Naive thymus-derived CD8-positive, alpha-beta T cell (primary cell): ENCODE data around the gene RNFT2. TPM values are rescaled to one million over a fixed set of nuclear protein-coding genes. Genes with fewer than 3 reads are reported as not detected.
A peak's percentile ranks its signal among the peaks of the same experiment; 100 is the strongest.

Source experiments
- ATAC-seq, 2 donors: fragments of 150-1000 bp; cut with Tn5 transposase in 1 of 2; sonication (Bioruptor Pico), chemical (Tn5 transposase) in 1 of 2; 1 replicate in 1 of 2; 2 replicates in 1 of 2; pipeline ENCODE4 v1.10.0; 2021; ENCODE audit warnings: mild to moderate bottlenecking in 2 of 2, moderate library complexity in 2 of 2
- POLR2A ChIA-PET: fragments of 350-600 bp; sonication (Branson Sonifier 250); formaldehyde crosslinking; loops from one replicate; lab custom pipeline; 2021; ENCODE audit warnings: antibody characterized with exemption; lab: Charles Lee
- DNase-seq, 10 donors: peaks; one replicate each; pipeline versions ENCODE4 v3.0.0 to v3.0.0-alpha.2; 2020 to 2022
- H3K27ac Mint-ChIP-seq, 10 donors: one replicate each; pipeline ENCODE4 v1.8.0; 2020 to 2022; ENCODE audit warnings: mild to moderate bottlenecking in 10 of 10, mixed read lengths in 10 of 10, moderate library complexity in 4 of 10, inconsistent platforms in 1 of 10
- H3K27me3 Mint-ChIP-seq, 5 donors: one replicate each; pipeline ENCODE4 v1.8.0; 2021 to 2022; ENCODE audit warnings: mixed read lengths in 5 of 5
- H3K36me3 Mint-ChIP-seq, 3 donors: one replicate each; pipeline ENCODE4 v1.8.0; 2020 to 2022; ENCODE audit warnings: mixed read lengths in 3 of 3, mild to moderate bottlenecking in 2 of 3, inconsistent platforms in 1 of 3
- H3K4me1 Mint-ChIP-seq, 4 donors: one replicate each; pipeline ENCODE4 v1.8.0; 2021 to 2022; ENCODE audit warnings: mixed read lengths in 4 of 4
- H3K4me3 Mint-ChIP-seq, 10 donors: one replicate each; pipeline ENCODE4 v1.8.0; 2020 to 2022; ENCODE audit warnings: mild to moderate bottlenecking in 10 of 10, mixed read lengths in 10 of 10, moderate library complexity in 6 of 10, inconsistent platforms in 1 of 10
- H3K9me3 Mint-ChIP-seq, 9 donors: one replicate each; pipeline ENCODE4 v1.8.0; 2020 to 2022; ENCODE audit warnings: mixed read lengths in 9 of 9, mild to moderate bottlenecking in 3 of 9, inconsistent platforms in 1 of 9, moderate library complexity in 1 of 9
- polyA plus RNA-seq, 3 donors: library from polyadenylated mRNA; unstranded; fragments of 300-500 nt; fragmentation: Illumina TruSeq; gene quantifications; one replicate each; pipeline ENCODE4 v1.2.3, GENCODE V29; 2021
- total RNA-seq, 8 experiments: library from RNA in 2 of 8; stranded (reverse) in 2 of 8; gene quantifications; one replicate each; pipeline ENCODE4 v1.2.3 and lab custom pipeline; 2021 to 2026

RNFT2 gene
- total and polyA plus RNA-seq, 5 experiments from 2014 or later = 1.9 to 7.2 (median 2.4) TPM

DNA sequence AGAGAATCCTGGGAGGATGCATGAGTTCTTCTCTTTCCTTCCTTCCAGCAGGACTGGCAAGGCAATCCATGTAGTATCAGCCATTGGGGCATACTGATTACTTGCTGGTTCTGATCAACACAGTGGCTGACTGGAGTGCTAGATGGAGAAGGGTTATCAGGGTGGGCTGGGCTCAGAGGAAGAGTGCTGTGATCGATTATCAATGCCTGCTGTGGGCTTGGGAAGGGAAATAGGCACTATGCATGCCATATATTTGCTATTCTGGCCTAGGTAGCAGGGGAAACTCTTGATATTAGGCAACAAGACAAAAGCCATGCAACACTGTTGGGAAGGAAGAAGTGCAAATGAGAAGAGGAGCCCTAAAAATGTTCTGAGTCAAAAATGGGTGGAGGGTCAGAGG lies 97.4 kb downstream of the RNFT2 start:
- Mint-ChIP-seq H3K4me1 (peaks cover 0 to 4% (median 0%) of the 10 kb centered on the region in 4 donors), H3K27ac (no peak overlapping the region), H3K27me3 (no peaks in the 10 kb centered on the region), H3K4me3 (no peak overlapping the region), H3K9me3 (peaks cover 0 to 6% (median 0%) of the 10 kb centered on the region in 9 donors), H3K36me3 (peaks cover 11 to 22% (median 16%) of the 10 kb centered on the region in 3 donors)
- POLR2A ChIA-PET = no interaction called here
- DNase-seq (no peak), ATAC-seq (no peak)

DNA sequence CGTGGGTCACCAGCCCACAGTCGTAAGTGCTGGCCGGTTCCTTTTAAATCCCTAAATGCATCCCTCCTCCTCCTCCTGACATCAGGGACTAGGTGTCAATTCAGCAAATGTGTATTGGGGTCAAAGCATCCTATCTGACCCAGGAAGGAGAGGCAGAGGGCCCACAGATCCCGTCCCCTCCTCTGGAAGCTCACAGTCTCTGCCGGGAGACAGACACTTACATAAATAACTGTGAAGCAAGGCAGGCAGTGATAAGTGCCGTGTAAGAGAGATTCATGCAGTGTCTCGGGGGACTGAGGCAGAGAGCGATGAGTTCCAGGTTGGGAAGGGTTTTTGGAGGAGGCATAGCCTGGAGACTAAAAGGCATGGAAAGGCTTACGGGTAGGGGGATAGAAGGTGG lies 99.0 kb downstream of the RNFT2 start:
- ATAC-seq = no peak
- Mint-ChIP-seq H3K4me1 (peaks cover 0 to 4% (median 0%) of the 10 kb centered on the region in 4 donors), H3K4me3 (no peak overlapping the region), H3K9me3 (peaks cover 0 to 6% (median 0%) of the 10 kb centered on the region in 9 donors), H3K27ac (no peak overlapping the region), H3K27me3 (no peaks in the 10 kb centered on the region), H3K36me3 (peaks cover 11 to 22% (median 20%) of the 10 kb centered on the region in 3 donors)
- no peak for DNase-seq
- POLR2A ChIA-PET = no interaction called here

DNA sequence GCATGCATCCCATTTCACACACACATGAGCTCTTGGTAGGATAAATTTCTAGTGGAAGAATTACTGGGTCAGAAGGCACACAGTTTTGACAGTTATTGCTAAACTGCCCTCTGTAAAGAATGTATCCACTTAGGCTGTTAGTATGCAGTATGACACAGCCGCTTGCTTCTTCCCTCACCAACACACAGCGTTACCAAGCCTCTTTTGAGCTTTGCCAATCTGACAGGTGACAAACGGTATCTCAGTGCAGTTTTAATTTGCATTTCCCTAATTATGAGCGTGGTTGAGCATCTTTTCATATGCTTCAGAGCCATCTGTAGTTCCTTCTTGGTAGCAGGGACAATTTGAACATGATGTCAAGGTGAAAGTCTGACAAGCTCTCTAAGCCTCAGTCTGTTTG lies 100.2 kb downstream of the RNFT2 start:
- Mint-ChIP-seq H3K27me3 (no peaks in the 10 kb centered on the region), H3K27ac (no peak overlapping the region), H3K9me3 (peaks cover 0 to 6% (median 0%) of the 10 kb centered on the region in 9 donors), H3K4me1 (peaks cover 0 to 4% (median 0%) of the 10 kb centered on the region in 4 donors), H3K36me3 (peaks cover 11 to 22% (median 20%) of the 10 kb centered on the region in 3 donors), H3K4me3 (no peak overlapping the region)
- no peak for ATAC-seq
- DNase-seq = no peak
- POLR2A ChIA-PET = no interaction called here

DNA sequence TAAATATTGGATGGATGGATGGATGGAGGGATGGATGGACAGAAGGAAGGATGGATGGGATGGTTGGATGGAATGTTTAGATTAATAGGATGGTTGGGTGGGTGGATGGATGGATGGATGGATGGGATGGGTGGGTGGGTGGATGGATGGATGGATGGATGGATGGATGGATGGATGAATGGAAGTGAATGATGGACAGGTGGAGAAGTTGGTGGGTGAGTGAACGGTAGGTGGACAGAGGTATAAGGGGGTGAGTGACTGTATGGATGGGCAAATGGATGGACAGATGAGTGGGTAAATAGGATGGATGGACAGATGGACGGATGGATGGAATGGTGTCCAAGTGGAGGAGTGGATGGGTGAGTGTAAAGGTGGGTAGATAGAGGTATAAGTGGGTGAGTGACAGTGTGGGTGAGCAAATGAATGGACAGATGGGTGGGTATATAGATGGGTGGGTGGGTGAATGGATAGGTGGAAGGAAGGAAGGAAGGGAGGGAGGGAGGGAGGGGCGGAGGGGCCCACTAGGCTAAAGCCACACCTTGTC lies 101.2 kb downstream of the RNFT2 start:
- Mint-ChIP-seq H3K9me3 (peaks cover 0 to 6% (median 0%) of the 10 kb centered on the region in 9 donors), H3K27ac (peak overlapping the region in 1 of 10 donors; percentile 57), H3K27me3 (no peaks in the 10 kb centered on the region), H3K4me1 (peaks cover 0 to 4% (median 0%) of the 10 kb centered on the region in 4 donors), H3K36me3 (peaks cover 9 to 18% (median 17%) of the 10 kb centered on the region in 3 donors), H3K4me3 (no peak overlapping the region)
- POLR2A ChIA-PET = interaction anchor here (1.0 kb wide), 1 partner anchor 14 kb away, joined by 4 read pairs; no protein-coding TSS in a partner anchor
- DNase-seq = no peak
- no peak for ATAC-seq

DNA sequence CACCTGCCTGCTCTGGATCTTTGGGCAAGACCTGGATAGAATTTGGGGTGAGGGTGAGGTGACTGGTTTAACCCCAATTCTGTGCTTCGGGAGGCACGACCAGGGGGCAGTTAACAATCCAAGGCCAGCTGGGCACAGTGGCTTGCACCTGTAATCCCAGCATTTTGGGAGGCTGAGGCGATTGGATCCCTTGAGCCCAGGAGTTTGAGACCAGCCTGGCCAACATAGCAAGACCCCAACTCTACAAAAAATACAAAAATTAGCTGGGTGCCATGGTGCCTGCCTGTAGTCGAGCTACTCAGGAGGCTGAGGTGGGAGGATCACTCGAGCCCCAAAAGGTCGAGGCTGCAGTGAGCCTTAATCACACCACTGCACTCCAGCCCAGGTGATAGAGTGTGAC lies 105.0 kb downstream of the RNFT2 start:
- ATAC-seq (no peak), DNase-seq (peak in 1 of 10 donors; percentile 15)
- peaks cover 0 to 7% (median 0%) of the 10 kb centered on the region in 3 donors for H3K36me3 Mint-ChIP-seq
- POLR2A ChIA-PET = no interaction called here
- no peak overlapping the region for H3K27ac Mint-ChIP-seq
- no peaks in the 10 kb centered on the region for H3K27me3 Mint-ChIP-seq
- H3K9me3 Mint-ChIP-seq = no peaks in the 10 kb centered on the region
- no peak overlapping the region for H3K4me3 Mint-ChIP-seq
- peaks cover 0 to 4% (median 0%) of the 10 kb centered on the region in 4 donors for H3K4me1 Mint-ChIP-seq

DNA sequence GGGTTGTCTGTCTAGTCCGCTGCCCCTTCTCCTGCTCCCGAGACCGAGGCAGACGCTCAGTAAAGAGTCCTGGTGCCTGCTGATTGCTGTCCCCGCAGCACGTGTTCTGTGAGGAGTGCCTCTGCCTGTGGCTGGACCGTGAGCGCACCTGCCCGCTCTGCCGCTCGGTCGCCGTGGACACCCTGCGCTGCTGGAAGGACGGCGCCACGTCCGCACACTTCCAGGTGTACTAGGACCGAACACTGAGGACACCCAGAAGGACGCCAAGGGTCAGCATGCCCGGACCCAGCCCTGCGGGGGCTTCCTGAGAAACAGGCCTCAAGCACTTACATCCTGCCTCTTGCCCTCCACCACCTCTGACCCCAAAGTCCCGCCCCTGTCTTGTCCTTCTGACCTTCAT lies 111.1 kb downstream of the RNFT2 start:
- peaks cover 0 to 10% (median 2%) of the 10 kb centered on the region in 5 donors for H3K27me3 Mint-ChIP-seq
- H3K4me1 Mint-ChIP-seq = no peaks in the 10 kb centered on the region
- no peak for DNase-seq
- no peaks in the 10 kb centered on the region for H3K9me3 Mint-ChIP-seq
- POLR2A ChIA-PET = no interaction called here
- ATAC-seq = no peak
- H3K27ac Mint-ChIP-seq = no peak overlapping the region
- peaks cover 5 to 26% (median 7%) of the 10 kb centered on the region in 3 donors for H3K36me3 Mint-ChIP-seq
- H3K4me3 Mint-ChIP-seq = no peak overlapping the region

DNA sequence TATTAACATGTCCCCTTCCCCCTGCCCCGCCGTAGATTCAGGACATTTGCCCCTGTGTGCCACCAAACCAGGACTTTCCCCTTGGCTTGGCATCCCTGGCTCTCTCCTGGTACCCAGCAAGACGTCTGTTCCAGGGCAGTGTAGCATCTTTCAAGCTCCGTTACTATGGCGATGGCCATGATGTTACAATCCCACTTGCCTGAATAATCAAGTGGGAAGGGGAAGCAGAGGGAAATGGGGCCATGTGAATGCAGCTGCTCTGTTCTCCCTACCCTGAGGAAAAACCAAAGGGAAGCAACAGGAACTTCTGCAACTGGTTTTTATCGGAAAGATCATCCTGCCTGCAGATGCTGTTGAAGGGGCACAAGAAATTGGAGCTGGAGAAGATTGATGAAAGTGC lies 114.2 kb downstream of the RNFT2 start:
- DNase-seq (peak in 1 of 10 donors; percentile 9), ATAC-seq (no peak)
- POLR2A ChIA-PET = no interaction called here
- peaks cover 10 to 28% (median 17%) of the 10 kb centered on the region in 5 donors for H3K27me3 Mint-ChIP-seq
- H3K27ac Mint-ChIP-seq = no peak overlapping the region
- peaks cover 0 to 2% (median 0%) of the 10 kb centered on the region in 4 donors for H3K4me1 Mint-ChIP-seq
- H3K4me3 Mint-ChIP-seq = no peak overlapping the region
- H3K9me3 Mint-ChIP-seq = peaks cover 0 to 3% (median 0%) of the 10 kb centered on the region in 9 donors
- H3K36me3 Mint-ChIP-seq = peaks cover 5 to 25% (median 7%) of the 10 kb centered on the region in 3 donors

DNA sequence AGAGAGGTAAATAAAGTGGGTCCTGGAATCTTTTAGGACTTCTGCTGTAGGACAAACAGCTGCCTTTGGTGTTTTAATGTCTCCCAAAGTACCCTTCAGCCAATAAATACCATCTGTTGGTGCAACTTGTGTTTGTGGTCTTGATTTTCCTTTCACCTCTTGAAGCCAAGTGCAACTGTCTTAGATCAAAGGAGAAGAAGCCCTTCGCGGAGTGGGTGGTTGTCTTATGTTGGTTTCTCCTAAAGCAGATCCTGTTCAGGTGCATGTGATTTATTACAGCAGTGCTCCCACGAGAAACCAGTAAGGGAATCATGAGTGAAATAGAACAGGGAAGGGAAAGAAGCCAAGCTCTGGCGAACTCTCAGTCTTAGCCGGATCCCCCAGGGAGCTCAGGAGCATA lies 115.4 kb downstream of the RNFT2 start:
- no peak for ATAC-seq
- Mint-ChIP-seq H3K36me3 (peaks cover 5 to 19% (median 7%) of the 10 kb centered on the region in 3 donors), H3K27me3 (peaks cover 13 to 34% (median 25%) of the 10 kb centered on the region in 5 donors), H3K27ac (no peak overlapping the region), H3K4me1 (peaks cover 0 to 12% (median 2%) of the 10 kb centered on the region in 4 donors), H3K4me3 (no peak overlapping the region), H3K9me3 (peaks cover 0 to 3% (median 0%) of the 10 kb centered on the region in 9 donors)
- POLR2A ChIA-PET = no interaction called here
- no peak for DNase-seq

DNA sequence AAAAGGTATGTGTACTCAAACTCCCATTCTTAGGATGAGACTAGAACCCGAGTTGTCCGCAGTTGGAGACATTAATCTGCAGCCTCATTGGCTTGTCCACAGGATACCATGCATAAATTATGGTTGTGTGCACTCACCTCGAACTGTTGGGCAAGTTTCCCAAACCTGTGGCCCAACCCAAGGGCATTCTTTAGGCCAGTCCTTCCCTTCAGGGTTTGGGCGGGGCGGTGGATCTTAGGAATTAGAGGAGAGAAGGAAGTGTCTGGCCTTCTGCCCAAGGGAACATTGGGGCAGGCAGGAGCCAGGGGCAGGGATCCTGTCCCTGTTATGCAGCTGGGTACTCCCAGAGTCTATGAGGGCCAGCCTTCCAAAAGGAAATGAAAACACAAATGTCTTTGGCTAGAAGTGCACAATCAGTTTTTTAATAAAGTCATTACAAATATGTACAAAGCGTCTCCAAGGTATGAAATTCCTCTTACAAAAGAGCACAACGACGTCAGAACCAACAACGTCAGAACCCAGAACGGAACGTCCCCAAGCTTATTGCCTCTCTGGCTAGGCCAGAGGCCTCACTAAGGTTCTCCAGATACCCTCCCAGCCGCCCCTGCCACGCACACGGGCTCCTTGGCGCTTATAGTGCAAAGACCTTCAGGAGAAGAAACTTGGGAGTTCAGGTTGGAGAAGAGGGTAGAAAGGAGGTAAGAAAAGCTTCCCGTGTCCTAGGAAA lies 117.8 kb downstream of the RNFT2 start:
- Mint-ChIP-seq H3K9me3 (peaks cover 0 to 3% (median 0%) of the 10 kb centered on the region in 9 donors), H3K4me3 (no peak overlapping the region), H3K27ac (no peak overlapping the region), H3K27me3 (peaks cover 13 to 41% (median 28%) of the 10 kb centered on the region in 5 donors), H3K36me3 (peaks cover 0 to 11% (median 0%) of the 10 kb centered on the region in 3 donors), H3K4me1 (peaks cover 0 to 19% (median 2%) of the 10 kb centered on the region in 4 donors)
- DNase-seq (no peak), ATAC-seq (no peak)
- POLR2A ChIA-PET = no interaction called here

DNA sequence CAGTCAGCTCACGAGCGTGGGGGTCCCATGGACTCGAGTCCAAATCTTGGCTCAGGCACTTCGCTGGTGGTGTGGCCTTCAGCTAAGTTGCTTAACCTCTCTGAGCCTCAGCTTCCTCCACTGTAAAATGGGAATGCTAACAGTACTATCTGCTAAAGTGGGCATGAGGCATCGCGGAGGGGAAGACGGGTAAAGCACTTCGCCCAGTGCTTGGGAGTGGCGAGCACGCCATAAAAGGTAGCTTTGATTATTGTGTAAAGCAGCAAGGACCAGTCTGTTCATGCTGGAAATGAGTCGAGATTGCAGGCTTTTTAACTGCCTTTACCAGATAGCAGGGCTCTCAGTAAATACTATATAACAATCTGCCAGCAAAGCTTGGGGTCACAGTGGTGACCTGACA lies 118.6 kb downstream of the RNFT2 start:
- Mint-ChIP-seq H3K4me1 (peaks cover 4 to 26% (median 7%) of the 10 kb centered on the region in 4 donors), H3K27ac (no peak overlapping the region), H3K36me3 (peaks cover 0 to 11% (median 0%) of the 10 kb centered on the region in 3 donors), H3K9me3 (peaks cover 0 to 3% (median 0%) of the 10 kb centered on the region in 9 donors), H3K4me3 (no peak overlapping the region), H3K27me3 (peaks cover 13 to 41% (median 30%) of the 10 kb centered on the region in 5 donors)
- ATAC-seq (no peak), DNase-seq (no peak)
- POLR2A ChIA-PET = no interaction called here

DNA sequence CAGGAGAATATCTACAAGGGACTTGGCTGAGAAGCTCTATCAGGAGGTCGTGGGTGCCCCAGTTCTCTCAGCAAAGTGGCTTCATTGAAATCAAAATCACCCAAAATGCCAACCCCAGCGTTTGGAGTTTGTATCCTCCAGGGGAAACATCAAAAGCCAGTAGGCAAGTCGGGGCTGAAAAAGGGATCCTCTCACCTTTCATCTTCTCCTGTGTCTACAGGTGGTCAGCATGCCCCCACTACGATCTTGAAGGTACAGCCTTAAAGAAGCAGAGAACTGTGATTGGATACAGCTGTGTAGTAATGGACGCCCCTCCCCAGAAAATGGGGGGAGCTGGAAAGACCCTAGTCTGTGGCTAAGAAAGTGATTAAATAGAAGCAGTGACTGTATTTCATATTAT lies 121.0 kb downstream of the RNFT2 start:
- peaks cover 5 to 27% (median 9%) of the 10 kb centered on the region in 4 donors for H3K4me1 Mint-ChIP-seq
- no peak overlapping the region for H3K4me3 Mint-ChIP-seq
- no peak overlapping the region for H3K27ac Mint-ChIP-seq
- peaks cover 15 to 44% (median 28%) of the 10 kb centered on the region in 5 donors for H3K27me3 Mint-ChIP-seq
- no peaks in the 10 kb centered on the region for H3K36me3 Mint-ChIP-seq
- peaks cover 0 to 3% (median 0%) of the 10 kb centered on the region in 9 donors for H3K9me3 Mint-ChIP-seq
- POLR2A ChIA-PET = no interaction called here
- ATAC-seq (no peak), DNase-seq (no peak)

DNA sequence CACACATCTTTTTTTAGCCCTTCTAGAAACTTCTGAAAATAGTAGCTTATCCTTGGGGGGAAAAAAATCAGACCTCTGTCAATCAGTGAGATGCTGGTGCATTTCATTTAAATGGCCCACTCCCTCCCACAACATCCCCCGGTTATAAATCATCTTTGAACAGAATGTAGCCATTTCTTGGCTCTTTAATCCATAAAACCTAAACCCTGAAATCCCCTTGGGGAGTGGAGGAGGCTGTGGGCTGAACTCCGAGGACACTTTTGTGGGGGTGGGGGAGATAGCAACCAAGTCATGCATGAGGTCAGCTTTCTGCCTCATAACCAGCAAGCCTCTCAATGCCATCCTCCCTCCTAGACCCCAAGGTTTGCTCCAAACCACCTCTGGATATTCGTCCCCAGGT lies 122.1 kb downstream of the RNFT2 start:
- DNase-seq (no peak), ATAC-seq (no peak)
- Mint-ChIP-seq H3K4me1 (peaks cover 5 to 27% (median 9%) of the 10 kb centered on the region in 4 donors), H3K27me3 (peaks cover 13 to 42% (median 25%) of the 10 kb centered on the region in 5 donors), H3K36me3 (no peaks in the 10 kb centered on the region), H3K9me3 (peaks cover 0 to 3% (median 0%) of the 10 kb centered on the region in 9 donors), H3K27ac (peak overlapping the region in 1 of 10 donors; percentile 34), H3K4me3 (no peak overlapping the region)
- POLR2A ChIA-PET = no interaction called here

DNA sequence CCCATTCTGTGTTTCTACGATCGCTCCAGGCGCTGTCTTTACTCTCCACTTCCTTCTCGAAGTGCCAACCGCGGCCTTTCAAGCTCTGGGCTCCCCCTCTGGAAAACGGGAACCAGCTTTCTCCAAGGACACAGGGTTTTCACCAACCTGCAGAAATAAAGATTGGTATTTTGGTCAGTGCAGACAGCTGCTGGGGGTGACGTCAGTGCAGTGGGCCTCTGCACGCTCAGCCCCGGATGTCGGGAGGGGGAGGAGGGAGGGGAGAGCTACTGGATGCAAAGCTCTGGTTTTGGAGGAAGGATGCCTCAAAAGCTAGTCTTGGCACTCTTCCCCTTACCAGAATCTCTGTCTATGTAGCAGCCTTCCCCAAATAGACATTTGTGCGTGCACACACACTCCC lies 123.2 kb downstream of the RNFT2 start:
- POLR2A ChIA-PET = no interaction called here
- no peak overlapping the region for H3K27ac Mint-ChIP-seq
- no peaks in the 10 kb centered on the region for H3K36me3 Mint-ChIP-seq
- H3K9me3 Mint-ChIP-seq = peaks cover 0 to under 1% (median 0%) of the 10 kb centered on the region in 9 donors
- peaks cover 9 to 31% (median 19%) of the 10 kb centered on the region in 5 donors for H3K27me3 Mint-ChIP-seq
- no peak overlapping the region for H3K4me3 Mint-ChIP-seq
- DNase-seq = peak in 6 of 10 donors; percentile 16 to 73 (median 36)
- ATAC-seq = peak; percentile 75 to 79
- peaks cover 5 to 27% (median 9%) of the 10 kb centered on the region in 4 donors for H3K4me1 Mint-ChIP-seq
